GM18909 (cell line): ENCODE data around the gene LDLRAD3.

Experiments
- ATAC-seq: cut with Tn5 transposase; IDR thresholded peaks from one replicate; pipeline ENCODE4 v1.9.1; 2021; ENCODE audit warnings: mild to moderate bottlenecking; ENCODE audit not compliant: unreplicated experiment, poor library complexity

Gene LDLRAD3

GRCh38 chr11:35953081-35953760 is 9.4 kb downstream of the LDLRAD3 start:
- no peak for ATAC-seq

- ATAC-seq, result no peak
These were observed 10.3 kb downstream of the LDLRAD3 start for GRCh38 chr11:35954205-35954604.

GRCh38 chr11:35955636-35956035 is 11.8 kb downstream of the LDLRAD3 start:
- ATAC-seq, result no peak

- no peak for ATAC-seq
These were observed 18.7 kb downstream of the LDLRAD3 start for GRCh38 chr11:35962369-35963138.

GRCh38 chr11:35963911-35964310 is 20.0 kb downstream of the LDLRAD3 start:
- no peak for ATAC-seq

GRCh38 chr11:35964841-35965240 is 21.0 kb downstream of the LDLRAD3 start:
- ATAC-seq, result no peak

GRCh38 chr11:35967042-35967441 is 23.2 kb downstream of the LDLRAD3 start:
- no peak for ATAC-seq

- ATAC-seq, result no peak
These were observed 24.7 kb downstream of the LDLRAD3 start for GRCh38 chr11:35968386-35969088.

- ATAC-seq, result no peak
These were observed 25.5 kb downstream of the LDLRAD3 start for GRCh38 chr11:35969089-35970042.

GRCh38 chr11:35970445-35970844 is 26.6 kb downstream of the LDLRAD3 start:
- ATAC-seq, result no peak

- no peak for ATAC-seq
These were observed 28.1 kb downstream of the LDLRAD3 start for GRCh38 chr11:35971841-35972422.

GRCh38 chr11:35974882-35975589 is 31.2 kb downstream of the LDLRAD3 start:
- no peak for ATAC-seq

GRCh38 chr11:35976434-35976833 is 32.6 kb downstream of the LDLRAD3 start:
- no peak for ATAC-seq

GRCh38 chr11:35978183-35978582 is 34.3 kb downstream of the LDLRAD3 start:
- no peak for ATAC-seq

- ATAC-seq, result no peak
These were observed 35.0 kb downstream of the LDLRAD3 start for GRCh38 chr11:35978891-35979290.

GRCh38 chr11:35980686-35981390 is 37.0 kb downstream of the LDLRAD3 start:
- no peak for ATAC-seq

- ATAC-seq, result no peak
These were observed 37.7 kb downstream of the LDLRAD3 start for GRCh38 chr11:35981581-35981980.

- no peak for ATAC-seq
These were observed 38.2 kb downstream of the LDLRAD3 start for GRCh38 chr11:35982061-35982460.

GRCh38 chr11:35983981-35984380 is 40.1 kb downstream of the LDLRAD3 start:
- ATAC-seq, result no peak
